A673 (cell line): Measurements from ENCODE around the gene TCF7L1. TPM values are rescaled to one million over a fixed set of nuclear protein-coding genes. Genes with fewer than 3 reads are reported as not detected.

Source experiments
- BruUV-seq: library from RNA; stranded (reverse); fragments of 400-500 nt; replicated peaks from 2 replicates; lab custom pipeline; 2021; lab: Mats Ljungman, UMichigan
- CTCF ChIA-PET: fragments of 300-600 bp; sonication (Branson Sonifier 250); formaldehyde crosslinking; loops from one replicate; lab custom pipeline; 2022; ENCODE audit warnings: antibody characterized with exemption; lab: Charles Lee
- POLR2A ChIA-PET: fragments of 300-600 bp; sonication (Branson Sonifier 250); formaldehyde crosslinking; loops from one replicate; lab custom pipeline; 2022; ENCODE audit warnings: antibody characterized with exemption; ENCODE audit not compliant: low non-redundant PET; lab: Charles Lee
- DNase-seq: peaks from one replicate; pipeline ENCODE4 v3.0.0-alpha.2; 2015; ENCODE audit warnings: low spot score
- H3K27ac ChIP-seq: fragments of 200-600 bp; sonication (generic); 2 replicates; pipeline ENCODE4 v1.5.1; 2016; ENCODE audit warnings: mixed run types, low read depth, mild to moderate bottlenecking, mixed read lengths, antibody characterized with exemption, low read length; ENCODE audit not compliant: poor library complexity, severe bottlenecking
- H3K27me3 ChIP-seq: fragments of 200-600 bp; sonication (generic); replicated peaks from 2 replicates; pipeline ENCODE4 v1.6.1; 2017; ENCODE audit warnings: mixed run types, low read depth, mild to moderate bottlenecking, mixed read lengths, antibody characterized with exemption, low read length; ENCODE audit not compliant: insufficient read depth, poor library complexity
- H3K36me3 ChIP-seq: fragments of 200-600 bp; sonication (generic); 2 replicates; pipeline ENCODE4 v1.6.1; 2016; ENCODE audit warnings: mixed run types, mild to moderate bottlenecking, mixed read lengths, antibody characterized with exemption, low read length; ENCODE audit not compliant: insufficient read depth, poor library complexity, severe bottlenecking
- H3K4me1 ChIP-seq: fragments of 200-600 bp; sonication (generic); 2 replicates; pipeline ENCODE4 v1.6.1; 2017; ENCODE audit warnings: mixed run types, mild to moderate bottlenecking, mixed read lengths, antibody characterized with exemption, low read length; ENCODE audit not compliant: insufficient read depth, poor library complexity, severe bottlenecking
- H3K4me3 ChIP-seq: fragments of 200-600 bp; sonication (generic); 2 replicates; pipeline ENCODE4 v1.5.1; 2016; ENCODE audit warnings: low read depth, mixed run types, mild to moderate bottlenecking, mixed read lengths, low read length; ENCODE audit not compliant: poor library complexity, severe bottlenecking
- H3K9me3 ChIP-seq: fragments of 200-600 bp; sonication (generic); 2 replicates; pipeline ENCODE4 v1.6.1; 2016; ENCODE audit warnings: mixed run types, low read depth, mild to moderate bottlenecking, mixed read lengths, antibody characterized with exemption, low read length; ENCODE audit not compliant: poor library complexity, severe bottlenecking
- CTCF ChIP-seq: fragments of 300-800, 200-600 bp; sonication (generic); conservative IDR thresholded peaks from 2 replicates; pipeline ENCODE4 v1.5.1; 2017; ENCODE audit warnings: low read depth, mild to moderate bottlenecking, antibody characterized with exemption, low read length, moderate library complexity, mixed read lengths
- EZH2 ChIP-seq: fragments of 200-600 bp; sonication (generic); IDR thresholded peaks from 2 replicates; pipeline ENCODE4 v1.6.1; 2017; ENCODE audit warnings: borderline replicate concordance, low read depth, mild to moderate bottlenecking, mixed read lengths, antibody characterized with exemption, low read length; ENCODE audit not compliant: poor library complexity, severe bottlenecking
- intact Hi-C: fragments of 100-400 bp; cut with micrococcal nuclease; formaldehyde crosslinking; loops from one replicate; pipeline ENCODE4 v1.10.0; 2022; ENCODE audit not compliant: unreplicated experiment
- total RNA-seq: library from RNA; stranded (reverse); gene quantifications from 2 replicates; pipeline ENCODE4 v1.2.3, GENCODE V29; 2021

The TCF7L1 gene
- total RNA-seq, 1 experiment from 2014 or later, result 21.9 TPM

- Histone ChIP-seq H3K4me3 (peak within 1 kb of the TSS; percentile 76), H3K9me3 (no peaks in the 10 kb centered on the region), H3K27ac (peak within 1 kb of the TSS; percentile 83), H3K4me1 (peaks cover 5% of the 10 kb centered on the region), H3K27me3 (no peaks in the 10 kb centered on the region), H3K36me3 (peaks cover 13% of the 10 kb centered on the region)
- BruUV-seq, result no TSS peak
- TF ChIP-seq EZH2 (no peak), CTCF (no peak)
- POLR2A ChIA-PET, result interaction anchor here (0.7 kb wide), 1 partner anchor 184 kb away, joined by 14 read pairs; the partner anchor contains the start of gene MAT2A
- CTCF ChIA-PET, result no interaction called here
- peak; percentile 99 for DNase-seq
- intact Hi-C loops, result no loop called here
Measured at GRCh38 chr2:85354286-85355072, 221.3 kb downstream of the TCF7L1 start, which contains the start of the genes ELMOD3 and RETSAT. Gene ELMOD3, plus strand, starts transcription at chr2:85354769. Its CDS starts 2,430 bp downstream, at chr2:85357199. Gene RETSAT, minus strand, starts transcription at chr2:85354528. Its CDS starts 21 bp downstream, at chr2:85354507.

- ChIA-PET POLR2A (no interaction called here), CTCF (no interaction called here)
- Histone ChIP-seq H3K4me3 (peak overlapping the region; percentile 76), H3K36me3 (peaks cover 8% of the 10 kb centered on the region), H3K27ac (peak overlapping the region; percentile 83), H3K9me3 (no peaks in the 10 kb centered on the region), H3K27me3 (no peaks in the 10 kb centered on the region), H3K4me1 (peaks cover 5% of the 10 kb centered on the region)
- intact Hi-C loops, result no loop called here
- BruUV-seq, result TSS peak; percentile 58
- DNase-seq, result no peak
- no peak for TF ChIP-seq EZH2
- no peak for TF ChIP-seq CTCF
Measured at GRCh38 chr2:85355073-85355410, 221.8 kb downstream of the TCF7L1 start.

DNA sequence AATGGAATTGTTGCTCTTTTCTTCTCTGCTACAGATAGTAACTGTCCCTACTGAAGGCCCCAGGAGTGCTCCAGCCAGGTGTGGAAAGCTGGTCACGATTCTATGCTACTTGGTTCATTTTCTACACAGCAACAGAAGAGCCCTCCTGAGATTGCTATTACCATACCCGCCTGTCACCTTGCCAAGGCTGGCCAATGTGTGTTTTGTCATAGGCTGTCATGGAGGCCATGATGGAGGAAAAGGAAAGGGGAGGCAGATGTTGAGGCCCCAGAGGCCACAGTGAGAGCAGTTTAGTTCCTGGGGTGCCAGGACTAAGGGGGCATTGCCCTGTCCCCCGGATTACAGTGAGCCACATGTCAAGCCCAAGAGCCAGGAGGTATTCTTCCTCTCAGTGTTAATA is 222.3 kb downstream of the TCF7L1 start:
- H3K4me1 ChIP-seq, result peaks cover 5% of the 10 kb centered on the region
- POLR2A ChIA-PET, result no interaction called here
- H3K4me3 ChIP-seq, result peak overlapping the region; percentile 76
- H3K36me3 ChIP-seq, result peaks cover 8% of the 10 kb centered on the region
- intact Hi-C loops, result no loop called here
- peak overlapping the region; percentile 83 for H3K27ac ChIP-seq
- no peaks in the 10 kb centered on the region for H3K27me3 ChIP-seq
- TF ChIP-seq CTCF (no peak), EZH2 (no peak)
- DNase-seq, result no peak
- CTCF ChIA-PET, result no interaction called here
- no TSS peak for BruUV-seq
- H3K9me3 ChIP-seq, result no peaks in the 10 kb centered on the region
